GM18870 (cell line): ENCODE measurements around the gene POLE4.

ENCODE experiments used
- ATAC-seq: cut with Tn5 transposase; IDR thresholded peaks from one replicate; pipeline ENCODE4 v1.9.1; 2021; ENCODE audit warnings: moderate library complexity; ENCODE audit not compliant: unreplicated experiment

The POLE4 gene

GRCh38 chr2:74939919-74940812 lies 18.3 kb upstream of the POLE4 start:
- ATAC-seq = no peak

GRCh38 chr2:74941284-74941683 lies 17.2 kb upstream of the POLE4 start:
- no peak for ATAC-seq

GRCh38 chr2:74942263-74942662 lies 16.2 kb upstream of the POLE4 start:
- no peak for ATAC-seq

- ATAC-seq = peak; percentile 100
Measured at GRCh38 chr2:74944987-74945787, 13.3 kb upstream of the POLE4 start.

- ATAC-seq = no peak
Measured at GRCh38 chr2:74945788-74946331, 12.6 kb upstream of the POLE4 start.

- ATAC-seq = no peak
Measured at GRCh38 chr2:74947703-74948102, 10.7 kb upstream of the POLE4 start.

- no peak for ATAC-seq
Measured at GRCh38 chr2:74948779-74949178, 9.7 kb upstream of the POLE4 start.

- no peak for ATAC-seq
Measured at GRCh38 chr2:74951211-74951754, 7.2 kb upstream of the POLE4 start.

GRCh38 chr2:74952575-74952974 lies 5.9 kb upstream of the POLE4 start:
- ATAC-seq = no peak

- ATAC-seq = no peak
Measured at GRCh38 chr2:74953796-74954499, 4.5 kb upstream of the POLE4 start.

- no peak for ATAC-seq
Measured at GRCh38 chr2:74954500-74954874, 4.0 kb upstream of the POLE4 start.

- ATAC-seq = no peak
Measured at GRCh38 chr2:74957886-74958273, 563 bp upstream of the POLE4 start.

- ATAC-seq = no peak
Measured at GRCh38 chr2:74959106-74959751, 786 bp downstream of the POLE4 start.

- no peak for ATAC-seq
Measured at GRCh38 chr2:74966887-74967286, 8.4 kb downstream of the POLE4 start.

GRCh38 chr2:74975016-74975415 lies 16.6 kb downstream of the POLE4 start:
- no peak for ATAC-seq

- no peak for ATAC-seq
Measured at GRCh38 chr2:74979844-74980243, 21.4 kb downstream of the POLE4 start.

- no peak for ATAC-seq
Measured at GRCh38 chr2:74982577-74982976, 24.1 kb downstream of the POLE4 start.

- no peak for ATAC-seq
Measured at GRCh38 chr2:74983631-74984392, 25.4 kb downstream of the POLE4 start.

- ATAC-seq = no peak
Measured at GRCh38 chr2:74984947-74985637, 26.6 kb downstream of the POLE4 start.
